T-helper 1 cell treated with Interleukin-12 subunit alpha and Interleukin-12 subunit beta and Interleukin-4 antibody, amounts not matched to agents 30 μg/mL and 1 μg/mL, for 36 hours (primary cell): ENCODE measurements around the gene UBLCP1.
A peak's percentile ranks its signal among the peaks of the same experiment; 100 is the strongest.
"Not testable (repeated sequence)": the region's sequence is repeated elsewhere in the genome, so short reads cannot be mapped to it uniquely, and the experiment has no call there.

Experiments used
- H3K27ac Mint-ChIP-seq: one replicate; pipeline ENCODE4 v1.8.0; 2021; ENCODE audit warnings: mild to moderate bottlenecking, mixed read lengths
- H3K27me3 Mint-ChIP-seq: one replicate; pipeline ENCODE4 v1.8.0; 2021; ENCODE audit warnings: low read depth, mixed read lengths
- H3K36me3 Mint-ChIP-seq: one replicate; pipeline ENCODE4 v1.8.0; 2021; ENCODE audit warnings: low read depth, mixed read lengths
- H3K4me1 Mint-ChIP-seq: one replicate; pipeline ENCODE4 v1.8.0; 2021; ENCODE audit warnings: low read depth, mixed read lengths
- H3K4me3 Mint-ChIP-seq: one replicate; pipeline ENCODE4 v1.8.0; 2021; ENCODE audit warnings: mild to moderate bottlenecking, moderate library complexity, mixed read lengths
- H3K9me3 Mint-ChIP-seq: one replicate; pipeline ENCODE4 v1.8.0; 2021; ENCODE audit warnings: mixed read lengths

UBLCP1 gene, protein sequence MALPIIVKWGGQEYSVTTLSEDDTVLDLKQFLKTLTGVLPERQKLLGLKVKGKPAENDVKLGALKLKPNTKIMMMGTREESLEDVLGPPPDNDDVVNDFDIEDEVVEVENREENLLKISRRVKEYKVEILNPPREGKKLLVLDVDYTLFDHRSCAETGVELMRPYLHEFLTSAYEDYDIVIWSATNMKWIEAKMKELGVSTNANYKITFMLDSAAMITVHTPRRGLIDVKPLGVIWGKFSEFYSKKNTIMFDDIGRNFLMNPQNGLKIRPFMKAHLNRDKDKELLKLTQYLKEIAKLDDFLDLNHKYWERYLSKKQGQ

DNA sequence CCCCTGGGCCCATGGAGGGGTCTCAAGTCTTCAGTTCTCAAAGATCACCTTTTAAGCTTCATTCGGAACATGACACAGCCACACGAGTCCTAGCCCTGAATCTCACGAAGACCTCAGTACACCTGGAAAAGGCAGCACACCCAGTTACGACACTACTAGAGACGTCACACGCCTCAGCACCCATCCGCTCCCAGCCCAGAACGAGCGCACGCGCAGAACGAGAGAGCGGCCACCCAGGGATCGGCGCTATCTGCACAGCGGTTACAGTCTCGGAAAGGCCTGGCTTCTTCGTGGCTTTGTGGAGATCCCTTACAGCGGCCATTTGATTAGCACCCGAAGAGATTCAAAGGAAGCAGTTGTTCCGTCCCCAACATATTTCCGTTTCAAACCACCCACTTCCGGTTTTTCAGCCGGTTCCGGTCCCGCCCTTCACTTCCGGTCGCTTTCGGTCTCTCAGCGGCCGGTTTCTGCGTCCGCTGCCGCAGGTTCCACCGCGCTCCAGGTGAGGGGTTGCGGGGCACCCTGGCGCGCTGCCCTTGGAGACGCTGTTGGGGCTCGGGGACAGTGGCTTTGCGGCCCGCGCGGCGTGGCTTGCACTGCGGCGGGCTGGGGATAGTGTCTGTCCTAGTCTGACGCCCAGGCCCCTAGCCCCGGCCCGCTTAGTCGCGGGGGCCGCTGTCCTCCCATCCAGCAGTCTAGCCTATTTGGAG, at the start of gene UBLCP1:
TSS of gene UBLCP1 (plus strand) at position 432 of the 710 bp plus-strand sequence. CDS start 5,626 bp downstream, outside the sequence.
- peak within 1 kb of the TSS; percentile 93 for H3K4me3 Mint-ChIP-seq
- peaks cover 11% of the 10 kb centered on the region for H3K27me3 Mint-ChIP-seq
- H3K4me1 Mint-ChIP-seq, result peaks cover 19% of the 10 kb centered on the region
- H3K27ac Mint-ChIP-seq, result peak within 1 kb of the TSS; percentile 95
- H3K36me3 Mint-ChIP-seq, result peaks cover 28% of the 10 kb centered on the region
- H3K9me3 Mint-ChIP-seq, result peaks cover 14% of the 10 kb centered on the region

DNA sequence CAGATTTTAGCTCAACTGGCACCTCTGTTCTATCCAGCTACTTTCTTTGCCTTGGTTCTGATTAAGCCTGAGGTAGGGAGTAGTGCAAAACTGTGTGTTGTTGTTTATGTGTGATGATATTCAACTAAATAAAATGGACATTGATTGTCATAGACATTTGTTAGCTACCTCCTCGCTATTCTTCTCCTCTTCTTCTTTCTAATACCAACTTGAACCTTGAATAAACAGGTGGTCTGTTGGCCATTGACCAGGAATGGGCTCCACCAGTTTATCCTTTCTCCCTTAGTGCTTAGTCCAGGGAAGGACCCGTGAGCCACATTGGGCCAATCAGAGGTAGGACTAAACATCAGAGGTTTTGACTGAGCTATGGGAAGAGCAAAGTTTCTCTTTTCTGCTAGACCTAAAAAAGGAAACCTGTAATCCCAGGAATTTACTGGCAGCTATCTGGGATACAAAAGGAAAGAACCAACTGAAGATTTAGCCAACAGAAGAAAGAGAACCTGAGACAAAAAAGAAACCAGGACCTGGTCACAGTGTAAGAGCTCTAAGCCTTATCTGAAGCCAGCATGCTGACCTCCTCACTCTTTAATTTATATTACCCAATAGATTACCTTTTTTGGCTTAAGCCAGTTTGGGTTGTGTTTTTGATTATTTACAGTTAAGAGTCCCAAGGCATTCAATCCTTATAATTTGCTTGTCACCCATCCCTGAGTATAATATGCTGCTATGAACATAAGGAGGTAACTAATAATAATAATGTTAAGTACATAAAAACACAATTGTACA, 48.4 kb upstream of the UBLCP1 start:
- H3K4me3 Mint-ChIP-seq, result no peak overlapping the region
- no peak overlapping the region for H3K27ac Mint-ChIP-seq
- H3K9me3 Mint-ChIP-seq, result no peaks in the 10 kb centered on the region
- no peaks in the 10 kb centered on the region for H3K27me3 Mint-ChIP-seq
- H3K4me1 Mint-ChIP-seq, result peaks cover 20% of the 10 kb centered on the region
- H3K36me3 Mint-ChIP-seq, result no peaks in the 10 kb centered on the region

DNA sequence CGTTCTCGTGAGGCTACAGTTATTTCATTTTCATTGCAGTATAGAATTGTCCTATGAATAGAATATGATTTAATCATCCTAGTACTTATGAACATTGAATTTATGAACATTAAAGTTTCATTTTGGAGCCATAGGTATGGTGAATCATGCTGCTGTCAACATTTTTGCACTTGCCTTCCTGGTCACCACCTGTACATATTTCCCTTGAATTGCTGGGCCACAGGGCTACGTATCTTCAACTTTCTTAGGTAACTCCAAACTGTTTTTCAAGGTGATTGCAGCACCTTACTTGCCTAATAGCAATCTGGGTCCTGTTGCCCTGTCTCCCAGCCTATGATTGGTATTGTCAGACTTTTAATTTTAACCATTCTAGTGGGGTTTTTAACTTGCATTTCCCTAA, 47.2 kb upstream of the UBLCP1 start:
- H3K27me3 Mint-ChIP-seq, result no peaks in the 10 kb centered on the region
- H3K27ac Mint-ChIP-seq, result no peak overlapping the region
- no peaks in the 10 kb centered on the region for H3K9me3 Mint-ChIP-seq
- no peak overlapping the region for H3K4me3 Mint-ChIP-seq
- H3K4me1 Mint-ChIP-seq, result peaks cover 10% of the 10 kb centered on the region
- H3K36me3 Mint-ChIP-seq, result no peaks in the 10 kb centered on the region

DNA sequence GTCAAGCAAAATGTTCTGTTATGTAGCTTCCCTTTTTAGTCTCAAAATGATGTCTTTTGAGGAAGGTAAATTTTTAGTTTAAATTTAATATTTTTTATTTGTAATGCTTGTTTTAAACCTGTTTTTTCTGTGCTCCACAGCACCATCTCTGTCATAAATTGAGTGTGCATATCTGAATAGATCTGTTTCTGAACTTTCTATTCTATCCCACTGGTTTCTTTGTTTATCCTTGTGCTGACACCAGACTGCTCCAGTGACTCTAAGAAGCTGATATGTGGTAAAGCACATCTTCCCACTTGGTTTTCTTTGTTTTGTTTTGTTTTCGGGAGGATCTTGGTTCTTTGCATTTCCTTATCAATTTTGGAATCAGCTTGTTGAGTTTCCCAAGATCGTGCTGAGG, 46.6 kb upstream of the UBLCP1 start:
- Mint-ChIP-seq H3K27me3 (no peaks in the 10 kb centered on the region), H3K4me3 (no peak overlapping the region), H3K27ac (no peak overlapping the region), H3K9me3 (no peaks in the 10 kb centered on the region), H3K4me1 (peaks cover 10% of the 10 kb centered on the region), H3K36me3 (no peaks in the 10 kb centered on the region)

GRCh38 chr5:159217236-159217635, 45.9 kb upstream of the UBLCP1 start:
- Mint-ChIP-seq H3K27me3 (no peaks in the 10 kb centered on the region), H3K27ac (no peak overlapping the region), H3K4me1 (peaks cover 6% of the 10 kb centered on the region), H3K4me3 (no peak overlapping the region), H3K36me3 (no peaks in the 10 kb centered on the region), H3K9me3 (no peaks in the 10 kb centered on the region)

DNA sequence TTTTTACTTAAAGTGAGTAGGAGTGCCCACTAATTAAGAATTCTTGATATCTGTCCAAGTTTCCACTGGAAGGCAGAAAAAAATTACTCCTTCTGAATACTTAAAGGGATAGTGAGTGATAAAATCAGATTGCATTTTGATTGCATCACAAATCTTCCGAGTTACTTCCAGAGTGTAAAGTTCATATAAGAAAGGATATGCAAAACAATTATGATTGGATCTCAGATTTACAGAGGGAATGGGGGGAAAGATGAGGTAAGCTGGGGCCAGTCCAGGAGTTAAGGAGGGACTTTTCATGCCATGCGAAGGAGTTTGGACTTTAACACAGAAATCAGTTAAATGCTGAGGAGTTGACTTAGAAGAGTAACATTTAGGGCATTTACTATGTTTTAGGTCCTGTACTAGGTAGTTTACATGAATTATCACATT, 44.5 kb upstream of the UBLCP1 start:
- Mint-ChIP-seq H3K4me1 (peaks cover 2% of the 10 kb centered on the region), H3K27me3 (no peaks in the 10 kb centered on the region), H3K36me3 (no peaks in the 10 kb centered on the region), H3K4me3 (no peak overlapping the region), H3K27ac (no peak overlapping the region), H3K9me3 (no peaks in the 10 kb centered on the region)

GRCh38 chr5:159220206-159220605, 42.9 kb upstream of the UBLCP1 start:
- no peaks in the 10 kb centered on the region for H3K9me3 Mint-ChIP-seq
- no peaks in the 10 kb centered on the region for H3K36me3 Mint-ChIP-seq
- H3K27ac Mint-ChIP-seq, result no peak overlapping the region
- H3K27me3 Mint-ChIP-seq, result no peaks in the 10 kb centered on the region
- H3K4me3 Mint-ChIP-seq, result no peak overlapping the region
- H3K4me1 Mint-ChIP-seq, result peaks cover 2% of the 10 kb centered on the region

DNA sequence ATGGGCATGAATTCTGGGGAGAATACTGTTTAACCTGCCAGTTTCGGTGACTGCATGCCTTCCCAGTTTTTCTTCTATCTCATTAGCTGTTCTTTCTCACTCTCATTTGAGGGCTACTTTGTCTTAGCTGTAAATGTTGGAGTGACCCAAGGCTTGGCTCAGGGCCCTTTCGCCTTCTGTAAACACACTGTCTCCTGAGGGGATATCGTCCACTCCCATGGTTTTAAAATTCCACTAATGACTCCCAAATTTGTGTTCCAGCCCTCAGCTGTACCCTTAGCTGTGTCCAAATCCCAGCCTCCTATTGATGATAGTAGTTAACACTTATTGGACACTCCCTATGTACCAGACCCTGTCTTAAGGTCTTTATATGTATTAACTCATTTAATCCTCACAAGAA, 39.6 kb upstream of the UBLCP1 start:
- H3K27ac Mint-ChIP-seq, result no peak overlapping the region
- H3K4me3 Mint-ChIP-seq, result no peak overlapping the region

DNA sequence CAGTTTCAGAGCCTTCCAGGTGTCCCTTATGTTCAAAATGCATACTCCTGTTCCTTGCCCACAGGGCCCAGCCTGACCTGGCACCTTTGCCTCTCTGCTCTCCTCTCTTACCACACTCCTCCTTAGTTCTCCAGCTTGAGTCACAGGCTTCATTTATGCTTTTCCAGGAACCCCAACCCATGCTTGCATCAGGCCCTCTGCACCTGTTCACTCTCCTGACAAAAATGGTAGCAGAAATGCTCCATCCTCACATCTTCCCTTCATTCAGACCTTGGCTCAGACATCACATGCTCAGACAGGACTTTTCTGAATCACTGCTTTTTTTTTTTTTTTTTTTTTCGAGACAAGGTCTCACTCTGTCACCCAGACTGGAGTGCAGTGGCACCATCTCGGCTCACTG, 38.6 kb upstream of the UBLCP1 start:
- Mint-ChIP-seq H3K27ac (no peak overlapping the region), H3K36me3 (no peaks in the 10 kb centered on the region), H3K4me1 (no peaks in the 10 kb centered on the region), H3K4me3 (no peak overlapping the region), H3K9me3 (peaks cover 3% of the 10 kb centered on the region), H3K27me3 (peaks cover 4% of the 10 kb centered on the region)

More for the DNA sequence above, 39.6 kb upstream of the UBLCP1 start:
- no peaks in the 10 kb centered on the region for H3K4me1 Mint-ChIP-seq
- H3K9me3 Mint-ChIP-seq, result peaks cover 3% of the 10 kb centered on the region
- H3K36me3 Mint-ChIP-seq, result no peaks in the 10 kb centered on the region
- H3K27me3 Mint-ChIP-seq, result peaks cover 4% of the 10 kb centered on the region

GRCh38 chr5:159226451-159226850, 36.6 kb upstream of the UBLCP1 start:
- H3K36me3 Mint-ChIP-seq, result no peaks in the 10 kb centered on the region
- H3K4me1 Mint-ChIP-seq, result no peaks in the 10 kb centered on the region
- H3K27me3 Mint-ChIP-seq, result peaks cover 11% of the 10 kb centered on the region
- peaks cover 3% of the 10 kb centered on the region for H3K9me3 Mint-ChIP-seq
- H3K4me3 Mint-ChIP-seq, result no peak overlapping the region
- H3K27ac Mint-ChIP-seq, result no peak overlapping the region

GRCh38 chr5:159227452-159227851, 35.6 kb upstream of the UBLCP1 start:
- H3K36me3 Mint-ChIP-seq, result no peaks in the 10 kb centered on the region
- no peaks in the 10 kb centered on the region for H3K4me1 Mint-ChIP-seq
- H3K27me3 Mint-ChIP-seq, result peaks cover 11% of the 10 kb centered on the region
- H3K4me3 Mint-ChIP-seq, result no peak overlapping the region
- peaks cover 3% of the 10 kb centered on the region for H3K9me3 Mint-ChIP-seq
- no peak overlapping the region for H3K27ac Mint-ChIP-seq

- not testable (repeated sequence) for H3K36me3 Mint-ChIP-seq, H3K27ac Mint-ChIP-seq, H3K9me3 Mint-ChIP-seq, H3K4me1 Mint-ChIP-seq, H3K4me3 Mint-ChIP-seq
- peaks cover 11% of the 10 kb centered on the region for H3K27me3 Mint-ChIP-seq
These were observed 35.0 kb upstream of the UBLCP1 start for GRCh38 chr5:159228097-159228496.

- Mint-ChIP-seq H3K27ac (no peak overlapping the region), H3K4me3 (no peak overlapping the region), H3K27me3 (peaks cover 11% of the 10 kb centered on the region), H3K9me3 (peaks cover 3% of the 10 kb centered on the region), H3K36me3 (no peaks in the 10 kb centered on the region), H3K4me1 (no peaks in the 10 kb centered on the region)
These were observed 32.4 kb upstream of the UBLCP1 start for GRCh38 chr5:159230657-159231056.

DNA sequence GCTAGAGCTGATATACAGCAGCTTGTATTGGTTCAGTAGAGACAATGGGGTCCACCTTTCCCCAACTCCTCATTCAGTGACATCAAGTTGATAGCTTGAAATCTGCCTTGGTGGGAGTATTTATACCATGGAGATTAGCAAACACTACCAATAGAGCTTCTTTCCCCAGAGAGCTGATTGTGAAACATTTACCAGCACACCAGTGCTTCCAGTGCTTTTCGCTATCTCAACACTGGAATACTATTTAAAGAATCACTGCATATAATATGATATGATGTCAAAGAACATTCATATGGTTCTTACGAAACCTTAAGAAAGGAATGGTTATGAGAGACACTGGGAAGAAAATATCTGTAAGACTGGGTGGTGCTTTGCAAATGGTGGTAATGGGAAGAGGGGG, 31.9 kb upstream of the UBLCP1 start:
- H3K4me1 Mint-ChIP-seq, result no peaks in the 10 kb centered on the region
- H3K36me3 Mint-ChIP-seq, result no peaks in the 10 kb centered on the region
- peaks cover 3% of the 10 kb centered on the region for H3K9me3 Mint-ChIP-seq
- peaks cover 11% of the 10 kb centered on the region for H3K27me3 Mint-ChIP-seq
- H3K4me3 Mint-ChIP-seq, result no peak overlapping the region
- no peak overlapping the region for H3K27ac Mint-ChIP-seq
